OCI-LY7 (cell line): ENCODE measurements around the gene NPIPB8. TPM values are rescaled to one million over a fixed set of nuclear protein-coding genes. Genes with fewer than 3 reads are reported as not detected.

Experiments
- BruUV-seq: library from RNA; stranded (reverse); fragments of 400-500 nt; replicated peaks from 2 replicates; lab custom pipeline; 2021; lab: Mats Ljungman, UMichigan
- CTCF ChIA-PET: fragments of 300-600 bp; sonication (Branson Sonifier 250); formaldehyde crosslinking; loops from one replicate; lab custom pipeline; 2022; ENCODE audit warnings: antibody characterized with exemption; ENCODE audit not compliant: unreplicated experiment; lab: Charles Lee
- POLR2A ChIA-PET: fragments of 300-600 bp; sonication (Branson Sonifier 250); formaldehyde crosslinking; loops from one replicate; lab custom pipeline; 2022; ENCODE audit warnings: antibody characterized with exemption; lab: Charles Lee
- DNase-seq: peaks from one replicate; pipeline ENCODE4 v3.0.0-alpha.2; 2015; ENCODE audit warnings: low spot score
- H2AFZ ChIP-seq: fragments of 200-600 bp; sonication (generic), shearing (Covaris generic); 2 replicates; pipeline ENCODE4 v1.6.1; 2014; ENCODE audit warnings: mild to moderate bottlenecking, antibody characterized with exemption, low read length, moderate library complexity
- H3K27ac ChIP-seq: fragments of 200-600 bp; sonication (generic); 2 replicates; pipeline ENCODE4 v1.5.1; 2014; ENCODE audit warnings: mixed run types, low read depth, mild to moderate bottlenecking, moderate library complexity, low read length, inconsistent platforms; ENCODE audit not compliant: poor library complexity, severe bottlenecking
- H3K36me3 ChIP-seq: fragments of 200-600 bp; sonication (generic); 2 replicates; pipeline ENCODE4 v1.6.1; 2014; ENCODE audit warnings: mild to moderate bottlenecking, antibody characterized with exemption, low read length, moderate library complexity, mixed read lengths; ENCODE audit not compliant: insufficient read depth
- H3K4me1 ChIP-seq: fragments of 200-600 bp; sonication (generic); 2 replicates; pipeline ENCODE4 v1.5.1; 2014; ENCODE audit warnings: mild to moderate bottlenecking, low read length; ENCODE audit not compliant: insufficient read depth, poor library complexity, severe bottlenecking
- H3K4me2 ChIP-seq: fragments of 200-600 bp; sonication (generic); 2 replicates; pipeline ENCODE4 v1.6.1; 2014; ENCODE audit warnings: mild to moderate bottlenecking, low read length
- H3K4me3 ChIP-seq: fragments of 200-600 bp; sonication (generic); 2 replicates; pipeline ENCODE4 v1.5.1; 2014; ENCODE audit warnings: mild to moderate bottlenecking, low read depth, low read length; ENCODE audit not compliant: poor library complexity, severe bottlenecking
- H3K79me2 ChIP-seq: fragments of 200-600 bp; sonication (generic); 2 replicates; pipeline ENCODE4 v1.6.1; 2016; ENCODE audit warnings: low read depth, mild to moderate bottlenecking, low read length, moderate library complexity, mixed read lengths; ENCODE audit not compliant: insufficient read depth
- H3K9me2 ChIP-seq: fragments of 200-600 bp; sonication (generic); 2 replicates; pipeline ENCODE4 v1.6.1; 2016; ENCODE audit warnings: mild to moderate bottlenecking, low read length, mixed read lengths; ENCODE audit not compliant: insufficient read depth
- H3K9me3 ChIP-seq: fragments of 200-600 bp; sonication (generic); 2 replicates; pipeline ENCODE4 v1.6.1; 2014; ENCODE audit warnings: mild to moderate bottlenecking, mixed run types, low read length, mixed read lengths
- H4K20me1 ChIP-seq: fragments of 200-600 bp; sonication (generic); 2 replicates; pipeline ENCODE4 v1.6.1; 2014; ENCODE audit warnings: mild to moderate bottlenecking, antibody characterized with exemption, low read length, moderate library complexity, mixed read lengths; ENCODE audit not compliant: insufficient read depth
- EZH2phosphoT487 ChIP-seq: fragments of 200-600 bp; sonication (generic); IDR thresholded peaks from 2 replicates; pipeline ENCODE4 v1.6.1; 2018; ENCODE audit warnings: low read depth, borderline replicate concordance, mild to moderate bottlenecking, mixed run types, antibody characterized with exemption, low read length, moderate library complexity, mixed read lengths
- intact Hi-C: fragments of 100-400 bp; cut with micrococcal nuclease; formaldehyde crosslinking; loops from one replicate; pipeline ENCODE4 v1.10.0; 2022; ENCODE audit not compliant: unreplicated experiment
- total RNA-seq, 2 experiments: library from RNA; depleted of rRNA in 1 of 2; stranded (reverse); fragments of >200 nt in 1 of 2; shearing (Covaris generic) in 1 of 2; gene quantifications; 2 replicates each; pipeline ENCODE4 v1.2.3, GENCODE V29; 2014 to 2022
- TF ChIP-seq, protein P1 (sequence below): fragments of 200-600 bp; sonication (generic); conservative IDR thresholded peaks from 2 replicates; pipeline ENCODE4 v1.5.1; 2014; ENCODE audit warnings: mild to moderate bottlenecking, antibody characterized with exemption, low read length, moderate library complexity, mixed read lengths

NPIPB8 gene
- total RNA-seq, 2 experiments from 2014 or later = 0.50 to 1.6 TPM

DNA sequence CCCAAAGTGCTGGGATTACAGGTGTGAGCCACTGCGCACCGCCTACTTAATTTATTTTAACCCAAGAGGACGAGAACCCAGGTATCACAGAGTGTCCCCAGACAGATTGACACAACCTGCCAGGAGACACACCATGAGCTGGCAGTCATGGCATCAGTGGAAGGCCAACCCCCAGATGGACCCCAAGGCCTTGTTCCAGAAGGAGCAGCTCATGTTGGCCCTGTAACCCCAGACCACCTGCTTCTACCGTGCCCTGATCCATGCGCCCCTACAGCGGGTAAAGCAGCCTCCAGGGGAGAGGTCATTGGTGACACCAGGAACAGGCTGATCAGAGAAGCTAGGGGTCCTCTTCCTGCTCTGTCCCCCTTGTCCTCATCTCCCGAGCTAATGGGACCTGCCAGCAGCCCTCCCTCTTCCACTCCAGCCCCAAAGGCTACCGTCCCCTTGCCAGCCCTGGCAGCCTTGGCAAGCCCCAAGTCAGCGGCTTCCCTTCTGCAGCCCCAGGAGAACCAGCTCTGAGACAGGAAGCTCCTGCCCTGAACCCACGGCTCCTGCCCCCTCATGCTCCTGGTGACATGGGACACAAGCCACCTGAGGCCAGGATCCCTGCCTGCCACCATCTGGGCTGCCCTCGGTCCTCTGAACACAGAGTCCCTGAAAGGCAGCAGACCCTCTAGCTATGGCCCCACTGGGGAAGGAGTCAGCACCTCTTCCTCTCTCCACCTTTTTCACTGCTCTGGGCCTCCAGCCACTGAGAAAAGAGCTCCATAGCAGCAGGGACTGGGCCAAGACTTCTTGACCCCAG, 34.3 kb upstream of the NPIPB8 start:
- POLR2A ChIA-PET = interaction anchor here (0.9 kb wide), 1 partner anchor 18 kb away, joined by 4 read pairs; no protein-coding TSS in a partner anchor
- H3K9me3 ChIP-seq = no peaks in the 10 kb centered on the region
- no peak overlapping the region for H3K4me3 ChIP-seq
- no peak overlapping the region for H3K27ac ChIP-seq
- no peak overlapping the region for H3K4me2 ChIP-seq
- H3K79me2 ChIP-seq = no peaks in the 10 kb centered on the region
- CTCF ChIA-PET = interaction anchor here (0.6 kb wide), 1 partner anchor 10 kb away, joined by 3 read pairs; no protein-coding TSS in a partner anchor
- no peaks in the 10 kb centered on the region for H4K20me1 ChIP-seq
- no peak for TF ChIP-seq EZH2phosphoT487
- TF ChIP-seq, protein P1, sequence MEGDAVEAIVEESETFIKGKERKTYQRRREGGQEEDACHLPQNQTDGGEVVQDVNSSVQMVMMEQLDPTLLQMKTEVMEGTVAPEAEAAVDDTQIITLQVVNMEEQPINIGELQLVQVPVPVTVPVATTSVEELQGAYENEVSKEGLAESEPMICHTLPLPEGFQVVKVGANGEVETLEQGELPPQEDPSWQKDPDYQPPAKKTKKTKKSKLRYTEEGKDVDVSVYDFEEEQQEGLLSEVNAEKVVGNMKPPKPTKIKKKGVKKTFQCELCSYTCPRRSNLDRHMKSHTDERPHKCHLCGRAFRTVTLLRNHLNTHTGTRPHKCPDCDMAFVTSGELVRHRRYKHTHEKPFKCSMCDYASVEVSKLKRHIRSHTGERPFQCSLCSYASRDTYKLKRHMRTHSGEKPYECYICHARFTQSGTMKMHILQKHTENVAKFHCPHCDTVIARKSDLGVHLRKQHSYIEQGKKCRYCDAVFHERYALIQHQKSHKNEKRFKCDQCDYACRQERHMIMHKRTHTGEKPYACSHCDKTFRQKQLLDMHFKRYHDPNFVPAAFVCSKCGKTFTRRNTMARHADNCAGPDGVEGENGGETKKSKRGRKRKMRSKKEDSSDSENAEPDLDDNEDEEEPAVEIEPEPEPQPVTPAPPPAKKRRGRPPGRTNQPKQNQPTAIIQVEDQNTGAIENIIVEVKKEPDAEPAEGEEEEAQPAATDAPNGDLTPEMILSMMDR = no peak
- BruUV-seq = no TSS peak
- DNase-seq = no peak
- peaks cover 21% of the 10 kb centered on the region for H3K36me3 ChIP-seq
- H3K9me2 ChIP-seq = no peaks in the 10 kb centered on the region
- H3K4me1 ChIP-seq = peaks cover 12% of the 10 kb centered on the region
- intact Hi-C loops = no loop called here
- H2AFZ ChIP-seq = no peak overlapping the region

DNA sequence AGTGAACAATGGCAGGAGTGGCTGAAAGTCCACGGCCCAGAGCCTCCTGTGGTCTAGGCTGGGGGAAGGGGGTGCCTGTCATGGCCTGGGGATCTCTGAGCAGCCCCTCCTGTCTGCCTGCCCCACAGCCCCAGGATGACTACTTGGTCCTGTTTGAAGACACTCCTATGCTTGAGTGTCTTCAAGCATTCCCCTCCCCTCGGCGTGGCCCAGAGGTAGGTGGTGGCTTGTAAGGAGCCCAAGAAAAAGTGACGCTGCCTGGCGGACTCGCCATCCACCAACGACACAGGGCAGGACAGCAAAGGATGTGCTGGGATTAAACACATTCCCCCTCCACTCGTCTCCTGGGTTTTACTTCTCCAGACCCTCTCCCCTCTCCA, 33.7 kb upstream of the NPIPB8 start:
- intact Hi-C loops = no loop called here
- peaks cover 12% of the 10 kb centered on the region for H3K4me1 ChIP-seq
- no TSS peak for BruUV-seq
- H3K9me3 ChIP-seq = no peaks in the 10 kb centered on the region
- no peaks in the 10 kb centered on the region for H4K20me1 ChIP-seq
- H3K4me3 ChIP-seq = no peak overlapping the region
- DNase-seq = no peak
- peaks cover 22% of the 10 kb centered on the region for H3K36me3 ChIP-seq
- H3K27ac ChIP-seq = no peak overlapping the region
- H3K9me2 ChIP-seq = no peaks in the 10 kb centered on the region
- H3K79me2 ChIP-seq = no peaks in the 10 kb centered on the region
- TF ChIP-seq, protein P1 = no peak
- no peak for TF ChIP-seq EZH2phosphoT487
- ChIA-PET CTCF (interaction anchor here (0.6 kb wide), 1 partner anchor 10 kb away, joined by 3 read pairs; no protein-coding TSS in a partner anchor), POLR2A (no interaction called here)
- H3K4me2 ChIP-seq = no peak overlapping the region
- H2AFZ ChIP-seq = no peak overlapping the region
